HCT116 (cell line): ENCODE results near the gene UBE2E2. TPM values are rescaled to one million over a fixed set of nuclear protein-coding genes. Genes with fewer than 3 reads are reported as not detected.

Experiments
- ATAC-seq: fragments of 200-7000 bp; cut with Tn5 transposase; 2 replicates; pipeline ENCODE4 v1.9.1; 2020; ENCODE audit warnings: mild to moderate bottlenecking, moderate library complexity
- BruUV-seq: library from RNA; stranded (reverse); fragments of 400-500 nt; replicated peaks from 2 replicates; lab custom pipeline; 2021; lab: Mats Ljungman, UMichigan
- CTCF ChIA-PET: fragments of 300-600 bp; sonication (Branson Sonifier 250); formaldehyde crosslinking; loops from one replicate; lab custom pipeline; 2021; ENCODE audit warnings: antibody characterized with exemption; lab: Charles Lee
- POLR2A ChIA-PET: fragments of 300-600, 350-600 bp; sonication (Branson Sonifier 250); formaldehyde crosslinking; loops from one replicate; lab custom pipeline; 2021; ENCODE audit warnings: antibody characterized with exemption; lab: Charles Lee
- RAD21 ChIA-PET, 2 experiments: fragments of 300-600 bp; sonication (Branson Sonifier 250); formaldehyde crosslinking; loops; one replicate each; lab custom pipeline; 2023; ENCODE audit warnings: low total read pairs in 2 of 2; ENCODE audit not compliant: uncharacterized antibody in 2 of 2, unreplicated experiment in 2 of 2, low non-redundant PET in 1 of 2; lab: Charles Lee
- DNase-seq: peaks from one replicate; pipeline ENCODE4 v3.0.0-alpha.2; 2010; ENCODE audit warnings: low read depth, low spot score
- H2AFZ ChIP-seq: fragments of 200-600 bp; shearing (Covaris generic), sonication (generic); 2 replicates; pipeline ENCODE4 v1.6.1; 2017; ENCODE audit warnings: low read depth, mixed run types, mixed read lengths, antibody characterized with exemption, low read length; ENCODE audit not compliant: poor library complexity, severe bottlenecking
- H3K27ac ChIP-seq: 2 replicates; pipeline ENCODE4 v1.5.1; 2012; ENCODE audit warnings: low read depth, low read length
- H3K27me3 ChIP-seq: fragments of 200-600 bp; sonication (generic); 2 replicates; pipeline ENCODE4 v1.6.1; 2016; ENCODE audit warnings: mixed run types, low read length, mixed read lengths; ENCODE audit not compliant: insufficient read depth
- H3K36me3 ChIP-seq, 2 experiments: fragments of 200-500 bp in 1 of 2; fragments of 200-600 bp in 1 of 2; sonication (Bioruptor generic) in 1 of 2; sonication (generic) in 1 of 2; 2 replicates each; pipeline versions ENCODE4 v1.5.1 to v1.6.1; 2014 to 2016; ENCODE audit warnings: low read length in 2 of 2, inconsistent platforms in 1 of 2, mixed read lengths in 1 of 2, mixed run types in 1 of 2; ENCODE audit not compliant: insufficient read depth in 2 of 2, control insufficient read depth in 1 of 2
- H3K4me1 ChIP-seq, 2 experiments: fragments of 200-600 bp in 1 of 2; sonication (generic) in 1 of 2; 2 replicates each; pipeline versions ENCODE4 v1.5.1 to v1.6.1; 2012 to 2017; ENCODE audit warnings: low read length in 2 of 2, inconsistent platforms in 1 of 2, mild to moderate bottlenecking in 1 of 2, mixed read lengths in 1 of 2, mixed run types in 1 of 2, moderate library complexity in 1 of 2; ENCODE audit not compliant: insufficient read depth in 2 of 2, control insufficient read depth in 1 of 2
- H3K4me2 ChIP-seq: fragments of 200-600 bp; sonication (generic); 2 replicates; pipeline ENCODE4 v1.6.1; 2017; ENCODE audit warnings: mixed run types, low read length, mixed read lengths
- H3K4me3 ChIP-seq, 2 experiments: fragments of 200-600 bp in 1 of 2; sonication (generic) in 1 of 2; replicated peaks in 1 of 2; 2 replicates each; pipeline ENCODE4 v1.5.1; 2011 to 2016; ENCODE audit warnings: low read length in 2 of 2, control low read depth in 1 of 2, low read depth in 1 of 2, mild to moderate bottlenecking in 1 of 2, mixed read lengths in 1 of 2, mixed run types in 1 of 2
- H3K79me2 ChIP-seq: fragments of 200-600 bp; sonication (generic); 2 replicates; pipeline ENCODE4 v1.6.1; 2017; ENCODE audit warnings: mild to moderate bottlenecking, mixed run types, low read length, moderate library complexity, mixed read lengths; ENCODE audit not compliant: insufficient read depth
- H3K9ac ChIP-seq: fragments of 200-600 bp; sonication (generic); 2 replicates; pipeline ENCODE4 v1.6.1; 2016; ENCODE audit warnings: low read length, mixed read lengths
- H3K9me2 ChIP-seq: fragments of 200-600 bp; sonication (generic), shearing (Covaris generic); 2 replicates; pipeline ENCODE4 v1.6.1; 2017; ENCODE audit warnings: mixed run types, mild to moderate bottlenecking, moderate library complexity; ENCODE audit not compliant: insufficient read depth
- H3K9me3 ChIP-seq, 2 experiments: fragments of 200-500 bp in 1 of 2; fragments of 200-600 bp in 1 of 2; sonication (Bioruptor generic) in 1 of 2; sonication (generic) in 1 of 2; 2 replicates each; pipeline ENCODE4 v1.6.1; 2014 to 2017; ENCODE audit warnings: low read length in 2 of 2, mixed read lengths in 2 of 2, inconsistent platforms in 1 of 2, low read depth in 1 of 2, mild to moderate bottlenecking in 1 of 2, mixed run types in 1 of 2, moderate library complexity in 1 of 2; ENCODE audit not compliant: control insufficient read depth in 1 of 2, insufficient read depth in 1 of 2
- H4K20me1 ChIP-seq: fragments of 200-600 bp; sonication (generic), shearing (Covaris generic); 2 replicates; pipeline ENCODE4 v1.6.1; 2017; ENCODE audit warnings: mixed run types, mild to moderate bottlenecking, moderate library complexity; ENCODE audit not compliant: insufficient read depth
- EZH2phosphoT487 ChIP-seq: fragments of 200-600 bp; IDR thresholded peaks from 2 replicates; pipeline ENCODE4 v1.6.1; 2018; ENCODE audit warnings: antibody characterized with exemption, borderline replicate concordance
- FOSL1 ChIP-seq: IDR thresholded peaks from 2 replicates; pipeline ENCODE4 v1.6.1; 2012; ENCODE audit warnings: low read depth
- POLR2AphosphoS5 ChIP-seq: IDR thresholded peaks from 2 replicates; pipeline ENCODE4 v1.6.1; 2011; ENCODE audit warnings: mild to moderate bottlenecking, low read depth, low read length, moderate library complexity
- REST ChIP-seq: IDR thresholded peaks from 2 replicates; pipeline ENCODE4 v1.6.1; 2012; ENCODE audit warnings: low read depth
- SIN3A ChIP-seq: IDR thresholded peaks from 2 replicates; pipeline ENCODE4 v1.6.1; 2012; ENCODE audit warnings: low read depth
- SRF ChIP-seq: IDR thresholded peaks from 2 replicates; pipeline ENCODE4 v1.6.1; 2012; ENCODE audit warnings: low read depth
- TCF7L2 ChIP-seq: IDR thresholded peaks from 2 replicates; pipeline ENCODE4 v1.7.0; 2011; ENCODE audit warnings: borderline replicate concordance, inconsistent platforms; ENCODE audit not compliant: insufficient read depth, insufficient read length; ENCODE audit errors: extremely low read depth
- ZNF274 ChIP-seq: fragments of 200-500 bp; sonication (Bioruptor generic); IDR thresholded peaks from 2 replicates; pipeline ENCODE4 v1.6.1; 2014; ENCODE audit warnings: mild to moderate bottlenecking, low read depth, low read length, inconsistent platforms
- intact Hi-C: fragments of 100-400 bp; cut with micrococcal nuclease; formaldehyde crosslinking; loops from 2 replicates; pipeline ENCODE4 v1.10.0; 2022
- total RNA-seq: library from RNA; stranded (reverse); gene quantifications from one replicate; pipeline ENCODE4 v1.2.1, GENCODE V29; 2021; ENCODE audit not compliant: unreplicated experiment

Gene UBE2E2
- total RNA-seq, 1 experiment from 2014 or later: 21.4 TPM

- TF ChIP-seq TCF7L2 (no peak), EZH2phosphoT487 (no peak), FOSL1 (no peak), SIN3A (no peak), REST (no peak), SRF (no peak), ZNF274 (no peak), POLR2AphosphoS5 (no peak)
- ATAC-seq (no peak), DNase-seq (no peak)
- CTCF ChIA-PET: no interaction called here
- Histone ChIP-seq H3K9me3 (no peaks in the 10 kb centered on the region), H3K27ac (no peak overlapping the region), H3K27me3 (0 out of 2 replicates have a peak, but pooled peaks cover 3% of the 10 kb centered on the region), H3K4me3 (no peak overlapping the region), H2AFZ (no peak overlapping the region), H3K9ac (no peak overlapping the region), H3K4me2 (no peak overlapping the region), H3K79me2 (no peaks in the 10 kb centered on the region), H3K4me1 (no peaks in the 10 kb centered on the region), H4K20me1 (no peaks in the 10 kb centered on the region), H3K9me2 (no peaks in the 10 kb centered on the region), H3K36me3 (no peaks in the 10 kb centered on the region)
- RAD21 ChIA-PET: no interaction called here
- intact Hi-C loops: no loop called here
- POLR2A ChIA-PET: no interaction called here
- BruUV-seq: no TSS peak
These were observed 330.5 kb downstream of the UBE2E2 start for GRCh38 chr3:23533596-23533995.
